HCT116 (cell line): Measurements from ENCODE around the gene PIM1. TPM values are rescaled to one million over a fixed set of nuclear protein-coding genes. Genes with fewer than 3 reads are reported as not detected.

Experiments used
- ATAC-seq: fragments of 200-7000 bp; cut with Tn5 transposase; 2 replicates; pipeline ENCODE4 v1.9.1; 2020; ENCODE audit warnings: mild to moderate bottlenecking, moderate library complexity
- BruUV-seq: library from RNA; stranded (reverse); fragments of 400-500 nt; replicated peaks from 2 replicates; lab custom pipeline; 2021; lab: Mats Ljungman, UMichigan
- CTCF ChIA-PET: fragments of 300-600 bp; sonication (Branson Sonifier 250); formaldehyde crosslinking; loops from one replicate; lab custom pipeline; 2021; ENCODE audit warnings: antibody characterized with exemption; lab: Charles Lee
- POLR2A ChIA-PET: fragments of 300-600, 350-600 bp; sonication (Branson Sonifier 250); formaldehyde crosslinking; loops from one replicate; lab custom pipeline; 2021; ENCODE audit warnings: antibody characterized with exemption; lab: Charles Lee
- RAD21 ChIA-PET, 2 experiments: fragments of 300-600 bp; sonication (Branson Sonifier 250); formaldehyde crosslinking; loops; one replicate each; lab custom pipeline; 2023; ENCODE audit warnings: low total read pairs in 2 of 2; ENCODE audit not compliant: uncharacterized antibody in 2 of 2, unreplicated experiment in 2 of 2, low non-redundant PET in 1 of 2; lab: Charles Lee
- DNase-seq: peaks from one replicate; pipeline ENCODE4 v3.0.0-alpha.2; 2010; ENCODE audit warnings: low read depth, low spot score
- H2AFZ ChIP-seq: fragments of 200-600 bp; shearing (Covaris generic), sonication (generic); 2 replicates; pipeline ENCODE4 v1.6.1; 2017; ENCODE audit warnings: low read depth, mixed run types, mixed read lengths, antibody characterized with exemption, low read length; ENCODE audit not compliant: poor library complexity, severe bottlenecking
- H3K27ac ChIP-seq: 2 replicates; pipeline ENCODE4 v1.5.1; 2012; ENCODE audit warnings: low read depth, low read length
- H3K27me3 ChIP-seq: fragments of 200-600 bp; sonication (generic); 2 replicates; pipeline ENCODE4 v1.6.1; 2016; ENCODE audit warnings: mixed run types, low read length, mixed read lengths; ENCODE audit not compliant: insufficient read depth
- H3K36me3 ChIP-seq, 2 experiments: fragments of 200-500 bp in 1 of 2; fragments of 200-600 bp in 1 of 2; sonication (Bioruptor generic) in 1 of 2; sonication (generic) in 1 of 2; 2 replicates each; pipeline versions ENCODE4 v1.5.1 to v1.6.1; 2014 to 2016; ENCODE audit warnings: low read length in 2 of 2, inconsistent platforms in 1 of 2, mixed read lengths in 1 of 2, mixed run types in 1 of 2; ENCODE audit not compliant: insufficient read depth in 2 of 2, control insufficient read depth in 1 of 2
- H3K4me1 ChIP-seq, 2 experiments: fragments of 200-600 bp in 1 of 2; sonication (generic) in 1 of 2; 2 replicates each; pipeline versions ENCODE4 v1.5.1 to v1.6.1; 2012 to 2017; ENCODE audit warnings: low read length in 2 of 2, inconsistent platforms in 1 of 2, mild to moderate bottlenecking in 1 of 2, mixed read lengths in 1 of 2, mixed run types in 1 of 2, moderate library complexity in 1 of 2; ENCODE audit not compliant: insufficient read depth in 2 of 2, control insufficient read depth in 1 of 2
- H3K4me2 ChIP-seq: fragments of 200-600 bp; sonication (generic); 2 replicates; pipeline ENCODE4 v1.6.1; 2017; ENCODE audit warnings: mixed run types, low read length, mixed read lengths
- H3K4me3 ChIP-seq, 2 experiments: fragments of 200-600 bp in 1 of 2; sonication (generic) in 1 of 2; replicated peaks in 1 of 2; 2 replicates each; pipeline ENCODE4 v1.5.1; 2011 to 2016; ENCODE audit warnings: low read length in 2 of 2, control low read depth in 1 of 2, low read depth in 1 of 2, mild to moderate bottlenecking in 1 of 2, mixed read lengths in 1 of 2, mixed run types in 1 of 2
- H3K79me2 ChIP-seq: fragments of 200-600 bp; sonication (generic); 2 replicates; pipeline ENCODE4 v1.6.1; 2017; ENCODE audit warnings: mild to moderate bottlenecking, mixed run types, low read length, moderate library complexity, mixed read lengths; ENCODE audit not compliant: insufficient read depth
- H3K9ac ChIP-seq: fragments of 200-600 bp; sonication (generic); 2 replicates; pipeline ENCODE4 v1.6.1; 2016; ENCODE audit warnings: low read length, mixed read lengths
- H3K9me2 ChIP-seq: fragments of 200-600 bp; sonication (generic), shearing (Covaris generic); 2 replicates; pipeline ENCODE4 v1.6.1; 2017; ENCODE audit warnings: mixed run types, mild to moderate bottlenecking, moderate library complexity; ENCODE audit not compliant: insufficient read depth
- H3K9me3 ChIP-seq, 2 experiments: fragments of 200-500 bp in 1 of 2; fragments of 200-600 bp in 1 of 2; sonication (Bioruptor generic) in 1 of 2; sonication (generic) in 1 of 2; 2 replicates each; pipeline ENCODE4 v1.6.1; 2014 to 2017; ENCODE audit warnings: low read length in 2 of 2, mixed read lengths in 2 of 2, inconsistent platforms in 1 of 2, low read depth in 1 of 2, mild to moderate bottlenecking in 1 of 2, mixed run types in 1 of 2, moderate library complexity in 1 of 2; ENCODE audit not compliant: control insufficient read depth in 1 of 2, insufficient read depth in 1 of 2
- H4K20me1 ChIP-seq: fragments of 200-600 bp; sonication (generic), shearing (Covaris generic); 2 replicates; pipeline ENCODE4 v1.6.1; 2017; ENCODE audit warnings: mixed run types, mild to moderate bottlenecking, moderate library complexity; ENCODE audit not compliant: insufficient read depth
- ATF3 ChIP-seq: IDR thresholded peaks from 2 replicates; pipeline ENCODE4 v1.6.1; 2012
- CBX3 ChIP-seq: IDR thresholded peaks from 2 replicates; pipeline ENCODE4 v1.6.1; 2012; ENCODE audit warnings: low read depth
- EZH2 ChIP-seq: fragments of 200-600 bp; sonication (generic); IDR thresholded peaks from 2 replicates; pipeline ENCODE4 v1.6.1; 2017; ENCODE audit warnings: antibody characterized with exemption, mixed run types
- FOSL1 ChIP-seq: IDR thresholded peaks from 2 replicates; pipeline ENCODE4 v1.6.1; 2012; ENCODE audit warnings: low read depth
- POLR2AphosphoS5 ChIP-seq: IDR thresholded peaks from 2 replicates; pipeline ENCODE4 v1.6.1; 2011; ENCODE audit warnings: mild to moderate bottlenecking, low read depth, low read length, moderate library complexity
- REST ChIP-seq: IDR thresholded peaks from 2 replicates; pipeline ENCODE4 v1.6.1; 2012; ENCODE audit warnings: low read depth
- SP1 ChIP-seq: IDR thresholded peaks from 2 replicates; pipeline ENCODE4 v1.6.1; 2012; ENCODE audit warnings: low read depth
- TCF7L2 ChIP-seq: IDR thresholded peaks from 2 replicates; pipeline ENCODE4 v1.7.0; 2011; ENCODE audit warnings: borderline replicate concordance, inconsistent platforms; ENCODE audit not compliant: insufficient read depth, insufficient read length; ENCODE audit errors: extremely low read depth
- YY1 ChIP-seq: IDR thresholded peaks from 2 replicates; pipeline ENCODE4 v1.6.1; 2011; ENCODE audit warnings: low read length, low read depth, moderate library complexity, mild to moderate bottlenecking; ENCODE audit not compliant: insufficient replicate concordance; ENCODE audit errors: extremely low read depth
- ZBTB33 ChIP-seq: IDR thresholded peaks from 2 replicates; pipeline ENCODE4 v1.6.1; 2011; ENCODE audit warnings: mild to moderate bottlenecking, low read length, moderate library complexity; ENCODE audit not compliant: insufficient replicate concordance; ENCODE audit errors: extremely low read depth
- intact Hi-C: fragments of 100-400 bp; cut with micrococcal nuclease; formaldehyde crosslinking; loops from 2 replicates; pipeline ENCODE4 v1.10.0; 2022
- total RNA-seq: library from RNA; stranded (reverse); gene quantifications from one replicate; pipeline ENCODE4 v1.2.1, GENCODE V29; 2021; ENCODE audit not compliant: unreplicated experiment

PIM1 gene
- total RNA-seq, 1 experiment from 2014 or later = 26.2 TPM

GRCh38 chr6:37200085-37200484, 30.1 kb downstream of the PIM1 start:
- intact Hi-C loops = loop anchor here (10.0 kb wide), 1 partner anchor 285 kb away; no protein-coding TSS in a partner anchor
- DNase-seq (no peak), ATAC-seq (no peak)
- no peaks in the 10 kb centered on the region for H3K79me2 ChIP-seq
- H4K20me1 ChIP-seq = no peaks in the 10 kb centered on the region
- H3K9ac ChIP-seq = no peak overlapping the region
- ChIA-PET CTCF (interaction anchor here (1.4 to 2.2 kb wide), 3 partner anchors 10 to 171 kb away, joined by 4 to 6 read pairs (median 5); no protein-coding TSS in a partner anchor), POLR2A (no interaction called here), RAD21 (no interaction called here)
- no peak overlapping the region for H2AFZ ChIP-seq
- TF ChIP-seq POLR2AphosphoS5 (no peak), SP1 (no peak), EZH2 (no peak), ZBTB33 (no peak), ATF3 (no peak), TCF7L2 (no peak), REST (no peak), YY1 (no peak), FOSL1 (no peak), CBX3 (no peak)
- no peaks in the 10 kb centered on the region for H3K9me2 ChIP-seq
- no peak overlapping the region for H3K4me3 ChIP-seq
- no peak overlapping the region for H3K4me2 ChIP-seq
- H3K36me3 ChIP-seq = no peaks in the 10 kb centered on the region
- BruUV-seq = no TSS peak
- H3K9me3 ChIP-seq = no peaks in the 10 kb centered on the region
- no peak overlapping the region for H3K27ac ChIP-seq
- H3K4me1 ChIP-seq = peaks cover 14 to 29% of the 10 kb centered on the region in 2 experiments
- no peaks in the 10 kb centered on the region for H3K27me3 ChIP-seq
